HG02943 (cell line): ENCODE results near the gene ZNF516.

Experiments used
- ATAC-seq: cut with Tn5 transposase; IDR thresholded peaks from one replicate; pipeline ENCODE4 v1.9.1; 2021; ENCODE audit warnings: mild to moderate bottlenecking, low read depth, moderate library complexity; ENCODE audit not compliant: unreplicated experiment

The ZNF516 gene

DNA sequence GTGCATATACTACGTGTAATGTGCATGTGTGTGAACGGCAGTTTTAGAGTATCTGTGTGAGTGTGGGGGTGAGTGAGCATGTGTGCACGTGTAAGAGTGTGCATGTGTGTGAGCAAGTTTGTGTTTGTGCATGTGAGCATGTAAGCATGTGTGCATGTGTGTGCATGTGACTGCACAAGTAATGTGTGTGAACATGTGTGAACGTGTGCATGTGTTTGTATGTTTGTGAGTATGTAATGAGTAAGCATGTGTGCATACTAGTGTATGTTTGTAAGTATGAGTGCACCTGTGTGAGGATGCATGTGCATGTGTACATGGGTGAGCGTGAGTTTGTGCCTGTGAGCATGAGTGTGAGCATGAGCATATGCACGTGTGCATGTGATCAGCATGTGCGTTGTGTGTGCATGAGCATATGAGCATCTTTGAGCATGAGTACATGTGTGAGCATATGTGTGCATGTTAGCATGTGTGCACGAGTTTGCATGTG, 90.7 kb downstream of the ZNF516 start:
- ATAC-seq, result no peak

DNA sequence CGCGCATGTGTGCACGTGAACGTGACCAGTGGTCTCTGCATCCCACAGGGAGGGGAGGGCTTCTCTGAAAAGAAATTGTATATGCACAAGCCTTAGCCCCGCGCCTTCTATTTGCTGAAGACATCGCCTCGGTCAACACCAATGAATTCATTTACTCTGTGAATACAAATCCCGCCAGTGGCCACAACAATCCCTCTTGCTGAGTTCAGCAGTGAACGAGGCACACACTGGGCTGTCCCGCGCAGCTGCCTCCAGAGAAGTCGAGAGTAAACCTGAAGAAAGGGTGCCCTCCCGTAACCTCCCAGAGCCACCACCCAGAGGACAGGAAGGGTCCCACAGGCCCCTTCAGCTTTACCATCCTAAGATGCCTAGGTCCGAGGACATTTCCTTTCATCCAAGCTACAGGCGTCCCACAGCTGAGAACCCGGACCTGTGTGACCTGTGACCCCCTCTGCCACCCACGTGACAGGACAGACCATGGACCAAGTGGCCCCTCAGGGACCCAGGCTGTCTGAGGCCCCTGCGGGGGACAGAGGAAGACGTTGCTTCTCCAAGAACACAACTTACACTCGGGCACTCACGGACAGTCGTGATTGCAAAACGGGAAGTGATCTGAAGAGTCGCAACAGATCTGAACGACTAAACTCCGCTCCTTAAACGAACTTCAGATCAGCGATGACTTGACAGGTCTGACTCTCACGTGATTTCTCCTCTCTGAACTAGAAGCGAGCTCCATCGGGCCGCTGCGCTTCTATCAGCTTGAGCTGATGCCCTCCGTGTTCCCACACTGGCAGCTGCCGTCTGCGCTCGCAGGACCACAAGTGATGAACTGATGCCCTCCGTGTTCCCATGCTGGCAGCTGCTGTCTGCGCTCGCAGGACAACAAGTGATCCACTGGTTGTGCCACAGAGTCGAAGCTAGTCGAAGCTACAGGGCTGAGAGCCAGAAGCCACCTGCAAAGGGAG, 92.7 kb downstream of the ZNF516 start:
- no peak for ATAC-seq

DNA sequence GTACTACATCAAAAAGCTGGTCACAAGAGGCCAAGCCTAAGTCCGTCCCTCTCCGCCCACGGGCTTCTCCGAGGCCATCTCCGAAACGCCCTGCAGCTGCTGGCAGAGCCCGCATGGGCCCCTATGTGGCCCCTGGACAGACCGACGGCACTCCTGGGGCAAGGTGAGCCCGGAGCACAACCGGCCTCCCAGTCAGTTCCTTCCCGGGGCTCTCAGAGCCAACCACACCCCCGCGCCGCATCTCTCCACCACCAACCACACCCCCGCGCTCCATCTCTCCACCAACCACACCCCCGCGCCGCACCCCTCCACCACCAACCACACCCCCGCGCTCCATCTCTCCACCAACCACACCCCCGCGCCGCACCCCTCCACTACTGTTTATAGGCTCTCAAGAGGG, 93.5 kb downstream of the ZNF516 start:
- no peak for ATAC-seq

DNA sequence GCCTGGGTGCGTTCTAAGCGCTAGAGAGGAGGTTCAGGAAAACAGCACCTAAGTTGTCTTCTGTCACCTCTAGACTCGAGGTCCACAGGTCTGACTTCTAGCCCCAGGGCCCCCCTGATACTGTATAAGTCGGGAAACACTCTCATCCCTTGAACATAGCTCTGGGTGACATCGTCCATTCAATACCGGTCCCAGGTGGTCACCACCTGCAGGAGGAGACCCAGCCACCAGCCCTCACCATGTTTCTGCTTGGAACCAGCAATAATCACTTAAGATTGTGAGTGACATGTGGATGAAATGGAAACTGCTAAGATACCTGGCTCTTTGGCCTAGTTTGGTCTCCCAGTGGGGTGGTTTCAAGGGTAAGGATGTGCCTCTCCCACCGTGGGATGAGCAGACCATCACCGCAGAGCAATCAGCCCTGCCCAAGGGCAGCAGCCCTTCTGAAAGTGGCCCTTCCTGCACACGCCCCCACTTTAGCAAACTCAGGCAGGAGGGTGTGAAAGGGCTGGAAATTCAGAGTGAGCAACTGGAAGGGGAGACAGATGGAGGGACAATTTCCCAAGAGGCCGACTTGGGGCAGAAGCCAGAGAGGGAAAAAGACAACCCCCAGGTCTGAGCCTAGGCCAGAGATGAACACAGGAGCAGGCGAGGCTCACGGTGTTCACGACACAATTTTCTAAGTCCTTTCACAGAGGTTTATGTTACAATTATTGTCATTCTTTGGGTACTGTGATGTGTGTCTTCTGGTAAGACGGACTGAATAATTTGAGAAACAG, 95.2 kb downstream of the ZNF516 start:
- no peak for ATAC-seq

DNA sequence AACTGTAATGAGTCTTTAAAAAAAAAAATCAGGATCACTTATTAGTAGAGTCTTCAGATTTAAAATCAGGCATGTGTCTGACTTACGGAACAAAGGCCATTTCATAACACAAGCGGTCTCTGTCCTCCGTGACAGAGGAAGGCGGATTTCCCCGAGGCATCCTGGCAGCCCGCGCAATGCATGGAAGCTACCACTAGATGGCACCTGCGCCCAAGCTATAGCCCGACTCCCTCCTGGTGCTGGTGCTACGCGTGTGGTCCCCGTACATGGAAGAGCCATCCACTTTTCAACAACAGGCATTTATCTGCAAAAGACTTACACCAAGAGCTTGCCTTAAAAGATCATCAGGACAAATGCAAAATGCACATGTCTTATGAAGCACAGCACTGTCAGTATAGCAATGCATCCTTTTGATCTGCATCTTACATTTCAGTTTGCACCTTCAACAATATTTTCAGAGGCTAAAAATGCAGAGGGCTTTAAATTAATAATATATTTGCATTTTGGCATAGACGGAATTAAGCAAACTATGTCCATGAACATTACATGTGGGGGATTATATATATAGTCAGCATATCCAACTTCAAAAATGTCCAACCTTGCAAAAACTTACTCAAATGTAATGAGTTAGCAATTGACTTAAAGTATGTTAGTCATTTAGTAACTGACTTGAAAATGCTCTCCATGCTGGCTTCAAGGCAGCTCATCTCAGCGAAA, 96.0 kb downstream of the ZNF516 start:
- ATAC-seq, result peak; percentile 88

DNA sequence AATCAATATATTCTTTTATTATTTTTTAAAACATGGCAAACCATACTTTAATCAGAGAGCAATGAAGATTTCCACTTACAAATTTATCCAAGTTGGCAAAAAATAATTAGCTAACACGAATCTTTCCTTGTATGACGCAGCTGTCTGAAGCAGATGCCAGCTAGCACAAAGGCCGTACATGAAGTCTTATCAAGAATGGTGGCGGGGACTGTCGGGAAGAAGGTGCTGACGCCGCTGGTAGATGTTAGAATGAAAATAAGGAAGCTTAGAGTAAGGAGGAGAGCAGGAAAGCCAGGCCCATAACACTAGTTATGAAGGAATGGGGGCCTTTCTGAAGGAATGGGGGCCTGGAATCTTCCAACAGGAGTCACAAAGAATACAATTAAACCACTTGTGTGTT, 96.7 kb downstream of the ZNF516 start:
- ATAC-seq, result no peak

DNA sequence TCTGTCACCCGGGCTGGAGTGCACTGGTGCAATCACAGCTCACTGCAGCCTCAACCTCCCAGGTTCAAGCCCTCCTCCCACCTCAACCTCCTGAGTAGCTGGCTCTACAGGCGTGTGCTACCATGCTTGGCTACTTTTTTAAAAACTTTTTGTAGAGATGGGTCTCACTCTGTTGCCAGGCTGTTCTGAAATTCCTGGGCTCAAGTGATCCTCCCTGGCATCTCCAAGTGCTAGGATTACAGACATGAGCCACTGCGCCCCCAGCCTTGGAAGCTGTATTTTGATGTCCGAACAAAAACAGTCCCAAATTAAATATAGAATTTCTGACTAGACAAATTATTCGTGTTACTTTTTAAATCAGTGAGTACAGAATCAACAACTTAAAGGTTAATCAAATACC, 97.4 kb downstream of the ZNF516 start:
- no peak for ATAC-seq

DNA sequence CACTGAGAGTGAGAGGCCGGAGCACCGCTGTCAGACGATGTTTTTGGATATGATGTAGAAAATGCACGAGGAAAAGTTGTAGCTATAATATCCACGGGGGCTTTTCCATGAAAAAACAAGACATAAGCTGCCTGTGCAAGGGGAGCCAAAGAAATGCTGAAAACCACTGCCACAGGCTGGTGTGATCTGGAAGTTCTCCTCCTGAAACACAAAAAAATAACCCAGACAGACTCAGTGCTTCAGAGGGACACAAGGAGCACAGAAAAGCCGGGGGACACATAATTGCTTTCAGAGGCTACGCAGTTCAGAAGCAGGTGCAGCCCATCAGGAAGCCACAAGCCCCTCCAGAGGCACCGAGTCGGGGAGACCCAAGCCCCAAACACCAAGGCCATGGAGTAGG, 98.2 kb downstream of the ZNF516 start:
- no peak for ATAC-seq

DNA sequence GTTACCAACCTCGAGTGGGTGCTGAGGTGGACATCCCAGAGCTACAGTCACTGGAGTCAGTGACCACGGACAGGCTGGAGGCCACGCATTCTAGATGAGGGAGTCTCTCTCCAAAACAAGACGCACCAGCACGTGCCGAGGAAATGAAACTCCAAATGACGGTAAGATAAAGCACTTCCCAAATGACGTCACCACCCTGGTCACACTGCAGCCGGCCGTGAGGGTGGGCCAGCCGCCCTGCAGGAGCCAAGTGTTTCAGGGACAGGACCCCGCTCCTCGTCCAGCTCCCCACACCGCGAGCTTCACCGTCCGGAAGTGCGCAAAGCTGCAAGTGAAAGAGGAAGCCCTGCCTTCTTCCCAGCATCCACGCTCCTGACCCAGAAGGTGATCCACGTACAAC, 99.4 kb downstream of the ZNF516 start:
- ATAC-seq, result no peak

DNA sequence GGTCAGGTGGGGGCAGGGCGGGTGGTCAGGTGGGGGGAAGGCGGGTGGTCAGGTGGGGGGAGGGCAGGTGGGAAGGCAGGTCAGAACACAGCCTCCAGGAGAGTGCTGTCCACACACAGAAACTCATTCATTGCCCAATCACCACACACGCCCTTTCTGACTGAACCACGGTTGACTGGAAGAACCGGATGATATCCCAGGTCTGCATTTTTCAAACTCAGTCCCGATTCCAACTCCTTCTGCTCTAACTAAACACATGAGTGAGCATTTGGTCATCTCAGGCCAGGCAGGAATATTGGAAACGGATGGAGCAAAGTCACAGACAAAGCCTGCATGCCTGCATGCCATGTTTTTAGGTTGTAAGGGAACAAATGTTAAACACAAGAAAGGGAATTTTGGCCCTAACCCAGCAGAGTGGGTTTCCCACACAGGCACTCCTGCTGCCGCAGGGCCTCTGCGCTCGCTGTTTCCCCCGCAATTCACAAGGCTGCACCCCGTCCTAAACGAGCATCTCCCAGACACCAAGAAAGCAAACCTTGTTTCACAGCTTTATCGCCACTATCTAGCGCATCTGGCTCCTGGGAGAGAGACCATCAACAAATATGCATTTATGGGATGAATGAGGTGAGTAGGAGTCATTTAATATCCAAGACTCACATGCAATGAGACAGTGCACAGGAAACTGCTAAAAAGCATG, 100.1 kb downstream of the ZNF516 start:
- ATAC-seq, result no peak

DNA sequence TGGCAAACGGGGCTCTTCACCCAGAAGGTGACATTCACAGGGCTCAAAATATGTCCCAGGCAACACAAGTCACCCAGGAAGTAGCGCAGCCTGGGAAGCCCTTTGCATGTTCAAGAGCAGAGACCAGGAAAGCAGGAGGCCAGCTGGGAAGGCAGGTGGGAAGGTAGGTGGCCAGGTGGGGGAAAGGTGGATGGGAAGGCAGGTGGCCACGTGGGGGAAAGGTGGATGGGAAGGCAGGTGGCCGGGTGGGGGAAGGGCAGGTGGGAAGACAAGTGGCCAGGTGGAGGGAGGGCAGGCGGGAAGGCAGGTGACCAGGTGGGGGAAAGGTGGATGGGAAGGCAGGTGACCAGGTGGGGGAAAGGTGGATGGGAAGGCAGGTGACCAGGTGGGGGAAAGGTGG, 102.7 kb downstream of the ZNF516 start:
- ATAC-seq, result no peak

DNA sequence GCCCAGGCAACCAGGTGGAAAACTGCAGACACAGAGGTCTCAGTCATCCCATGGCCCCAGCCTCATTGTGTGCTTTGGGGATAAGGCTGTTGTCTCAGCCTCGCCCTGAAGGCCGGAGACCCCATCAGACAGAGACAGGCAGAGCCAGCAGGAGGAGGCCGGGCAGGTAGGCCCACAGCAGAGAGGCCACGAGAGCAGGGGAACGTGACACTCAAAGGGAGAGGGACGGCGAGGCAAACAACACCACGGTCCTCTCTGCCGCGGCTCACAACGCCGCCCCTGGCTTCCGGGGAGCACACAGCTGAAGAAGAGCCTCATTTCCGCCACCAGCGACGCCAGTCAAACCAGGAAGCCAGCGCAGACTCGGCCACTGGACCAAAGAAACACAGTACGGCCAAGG, 103.3 kb downstream of the ZNF516 start:
- ATAC-seq, result no peak

DNA sequence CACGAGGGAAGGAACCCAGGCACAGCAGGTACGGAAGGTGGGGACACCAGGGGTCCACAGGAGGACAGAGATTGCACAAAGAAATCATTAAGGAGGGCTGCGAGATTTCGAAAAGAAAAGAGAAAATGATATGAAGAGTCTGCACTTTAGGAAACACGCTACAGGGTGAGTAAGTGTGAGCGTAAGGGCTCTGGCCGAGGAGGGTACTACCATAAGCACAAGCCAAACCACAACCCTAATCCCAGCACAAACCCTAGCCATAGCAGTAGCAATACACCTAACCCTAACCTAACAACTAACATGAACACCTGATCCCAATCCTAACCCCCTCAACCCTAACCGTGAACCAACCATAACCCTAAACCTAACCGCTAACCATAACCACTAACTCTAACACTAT, 104.0 kb downstream of the ZNF516 start:
- ATAC-seq, result no peak

DNA sequence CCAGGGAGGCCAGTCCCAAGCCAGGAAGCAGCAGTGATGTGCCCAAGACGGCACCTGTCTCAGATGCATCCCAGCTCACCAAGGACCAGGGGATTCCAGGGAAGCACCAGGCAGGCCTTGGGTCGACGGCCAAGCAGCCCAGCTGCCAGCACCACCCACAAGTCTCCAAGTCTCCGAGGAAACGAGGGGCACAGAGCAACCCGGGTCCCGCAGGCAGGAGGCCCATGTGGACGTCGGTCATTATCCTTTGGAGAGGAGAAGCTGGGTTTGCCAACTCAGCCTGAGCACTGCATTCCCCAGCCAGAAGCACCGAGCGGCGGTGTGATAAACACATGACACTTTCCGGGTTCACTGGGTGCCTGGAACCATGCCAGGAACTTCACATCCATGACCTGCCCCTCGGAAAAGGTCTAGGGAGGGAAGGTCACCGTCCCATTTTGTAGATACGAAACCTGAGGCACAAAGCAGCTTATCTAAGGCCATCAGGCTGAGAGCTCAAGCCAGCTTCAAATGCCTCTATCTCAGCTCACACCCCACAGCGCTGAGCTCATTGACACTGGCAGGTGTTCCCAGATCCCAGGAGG, 104.5 kb downstream of the ZNF516 start:
- no peak for ATAC-seq

DNA sequence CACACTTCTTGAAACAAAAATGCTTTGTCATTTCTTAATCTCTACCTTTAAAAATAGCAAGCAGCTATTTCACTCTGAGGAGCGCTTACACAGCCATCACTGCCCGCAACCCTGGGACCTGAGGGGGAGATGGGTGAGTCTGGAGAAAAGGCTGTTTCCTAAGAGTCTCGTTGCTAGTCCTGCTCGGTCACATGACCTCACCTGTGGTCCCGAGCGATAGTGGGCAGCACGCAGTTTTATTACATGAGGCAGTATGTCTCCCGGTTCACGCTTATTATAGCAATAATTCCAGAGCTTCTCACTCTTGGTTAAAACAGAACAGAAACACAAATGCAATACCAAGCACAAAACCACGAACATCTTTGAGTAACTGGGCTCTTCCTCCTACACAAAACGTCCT, 105.3 kb downstream of the ZNF516 start:
- ATAC-seq, result no peak

DNA sequence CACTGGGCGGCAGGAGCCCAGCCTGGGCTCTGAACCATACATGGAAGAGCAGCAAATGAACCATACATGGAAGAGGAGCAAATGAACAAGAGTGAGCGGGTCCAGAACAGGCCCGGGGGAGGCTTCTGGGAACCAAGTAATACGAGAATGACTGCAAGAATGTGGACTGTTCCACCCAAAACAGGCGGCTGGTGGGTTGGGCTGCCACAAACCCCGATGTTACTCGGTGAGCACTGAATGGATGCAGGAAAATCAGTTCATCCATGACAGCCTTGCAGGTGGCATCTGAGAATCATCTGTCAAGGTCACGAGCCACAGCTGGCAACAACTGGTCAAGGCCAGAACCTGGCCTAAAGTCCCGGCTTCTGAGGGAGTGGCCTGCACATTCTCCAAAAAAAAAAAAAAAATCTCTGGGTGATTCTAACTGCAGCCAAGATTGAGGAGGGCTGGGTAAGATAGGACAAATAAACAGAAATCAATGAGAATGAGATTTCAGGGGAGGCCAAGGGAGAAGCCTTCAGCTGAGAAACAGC, 106.1 kb downstream of the ZNF516 start:
- no peak for ATAC-seq

DNA sequence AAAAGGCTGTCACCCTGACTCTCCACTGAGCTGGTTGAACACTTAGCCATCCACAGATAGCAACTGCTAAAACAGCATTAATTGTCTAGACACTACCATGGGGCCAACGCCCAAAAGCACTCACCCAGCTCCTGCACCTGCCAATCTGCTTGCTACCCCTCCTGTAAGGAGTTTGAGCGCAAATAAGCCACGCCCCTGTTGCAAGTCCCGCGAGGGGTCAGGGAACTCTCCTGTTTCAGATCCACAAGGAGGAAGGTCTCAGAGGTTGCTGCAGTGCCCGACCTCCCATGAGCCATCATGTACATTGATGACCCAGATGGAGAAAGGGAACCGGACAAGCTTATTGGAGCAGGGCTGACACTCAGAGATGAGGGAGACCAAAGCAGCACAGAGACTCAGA, 106.8 kb downstream of the ZNF516 start:
- ATAC-seq, result no peak

DNA sequence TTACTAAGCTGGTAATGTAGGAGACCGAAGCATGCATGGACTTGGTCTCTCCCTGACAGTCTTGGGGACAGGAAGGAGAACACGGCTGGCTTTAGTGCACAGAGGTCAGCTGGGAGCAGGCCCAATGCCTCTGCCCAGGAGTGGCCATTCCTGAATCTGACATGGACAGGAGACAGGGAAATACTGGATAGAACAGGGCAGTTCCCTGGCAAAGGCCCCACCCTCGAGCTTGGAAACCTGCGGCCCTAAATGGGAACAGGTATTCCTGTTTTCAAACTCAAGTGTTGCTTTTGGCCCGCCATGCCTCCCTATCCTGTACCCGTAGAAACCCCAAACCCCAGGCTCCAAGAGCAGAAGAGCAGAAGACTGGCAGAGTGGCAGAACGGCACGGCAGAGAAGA, 107.4 kb downstream of the ZNF516 start:
- ATAC-seq, result no peak

DNA sequence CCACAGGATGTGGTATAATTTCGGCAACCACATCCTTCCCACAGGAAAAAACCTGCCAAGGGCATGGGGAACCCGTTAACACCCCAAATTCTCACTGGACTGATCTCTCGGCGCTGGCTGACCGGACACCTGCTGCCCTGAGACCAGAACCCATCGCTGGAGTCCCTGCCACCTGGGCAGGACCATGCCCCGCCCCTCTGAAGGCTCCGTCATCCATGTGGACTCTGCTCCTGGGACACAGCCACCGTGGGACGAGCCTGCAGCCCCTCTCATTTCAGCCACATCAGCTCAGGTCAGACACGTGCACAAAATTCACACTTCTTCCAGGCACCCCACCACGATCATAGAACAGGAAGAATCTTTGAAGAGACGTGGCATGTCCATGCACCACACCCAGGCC, 108.2 kb downstream of the ZNF516 start:
- ATAC-seq, result no peak

DNA sequence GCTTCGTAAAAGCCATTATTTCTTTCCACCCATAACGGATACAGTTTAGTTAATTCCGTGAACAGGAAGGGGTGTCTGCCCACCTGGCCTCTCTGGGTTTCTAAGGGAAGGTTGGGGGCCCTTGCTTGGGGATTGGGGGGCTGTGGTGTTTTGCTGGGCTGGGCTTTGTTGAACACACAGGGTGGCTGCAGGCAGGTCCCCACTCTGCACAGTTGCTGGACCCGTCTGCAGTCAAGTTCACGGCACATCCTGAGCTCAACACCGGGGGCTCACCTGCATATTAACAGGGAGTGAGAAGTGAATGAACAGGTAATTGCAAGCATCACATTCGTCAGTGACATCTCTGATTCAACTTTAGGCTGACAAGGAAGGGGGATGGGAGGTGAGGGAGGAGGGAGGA, 109.0 kb downstream of the ZNF516 start:
- no peak for ATAC-seq
